Stimulated activated naive CD8-positive, alpha-beta T cell treated with anti-CD3 and anti-CD28 coated beads, Interleukin-15, Interleukin-2, amounts not matched to agents 100 ng/mL and 50 ng/mL, for 24 hours (primary cell): ENCODE data around the gene SGPP2.

Experiments used
- H3K27ac Mint-ChIP-seq: one replicate; pipeline ENCODE4 v1.8.0; 2021; ENCODE audit warnings: mild to moderate bottlenecking, mixed read lengths
- H3K27me3 Mint-ChIP-seq: one replicate; pipeline ENCODE4 v1.8.0; 2021; ENCODE audit warnings: mixed read lengths
- H3K36me3 Mint-ChIP-seq: one replicate; pipeline ENCODE4 v1.8.0; 2021; ENCODE audit warnings: low read depth, mixed read lengths
- H3K4me1 Mint-ChIP-seq: one replicate; pipeline ENCODE4 v1.8.0; 2021; ENCODE audit warnings: low read depth, mixed read lengths
- H3K4me3 Mint-ChIP-seq: one replicate; pipeline ENCODE4 v1.8.0; 2021; ENCODE audit warnings: mild to moderate bottlenecking, mixed read lengths
- H3K9me3 Mint-ChIP-seq: one replicate; pipeline ENCODE4 v1.8.0; 2021; ENCODE audit warnings: mixed read lengths

Gene SGPP2

GRCh38 chr2:222439692-222440091 lies 15.3 kb downstream of the SGPP2 start:
- H3K27me3 Mint-ChIP-seq: peaks cover 4% of the 10 kb centered on the region
- no peaks in the 10 kb centered on the region for H3K4me1 Mint-ChIP-seq
- H3K4me3 Mint-ChIP-seq: no peak overlapping the region
- no peaks in the 10 kb centered on the region for H3K9me3 Mint-ChIP-seq
- H3K36me3 Mint-ChIP-seq: no peaks in the 10 kb centered on the region
- H3K27ac Mint-ChIP-seq: no peak overlapping the region

- Mint-ChIP-seq H3K36me3 (no peaks in the 10 kb centered on the region), H3K4me1 (no peaks in the 10 kb centered on the region), H3K27me3 (peaks cover 7% of the 10 kb centered on the region), H3K27ac (no peak overlapping the region), H3K9me3 (no peaks in the 10 kb centered on the region), H3K4me3 (no peak overlapping the region)
Observed at GRCh38 chr2:222440673-222441422, 16.5 kb downstream of the SGPP2 start.

- Mint-ChIP-seq H3K27ac (no peak overlapping the region), H3K4me3 (no peak overlapping the region), H3K4me1 (no peaks in the 10 kb centered on the region), H3K27me3 (peaks cover 17% of the 10 kb centered on the region), H3K36me3 (no peaks in the 10 kb centered on the region), H3K9me3 (no peaks in the 10 kb centered on the region)
Observed at GRCh38 chr2:222442665-222443064, 18.3 kb downstream of the SGPP2 start.

GRCh38 chr2:222445227-222445626 lies 20.9 kb downstream of the SGPP2 start:
- H3K4me3 Mint-ChIP-seq: no peak overlapping the region
- H3K9me3 Mint-ChIP-seq: no peaks in the 10 kb centered on the region
- no peaks in the 10 kb centered on the region for H3K36me3 Mint-ChIP-seq
- peaks cover 18% of the 10 kb centered on the region for H3K27me3 Mint-ChIP-seq
- no peak overlapping the region for H3K27ac Mint-ChIP-seq
- H3K4me1 Mint-ChIP-seq: no peaks in the 10 kb centered on the region

GRCh38 chr2:222447131-222447530 lies 22.8 kb downstream of the SGPP2 start:
- H3K27ac Mint-ChIP-seq: no peak overlapping the region
- no peaks in the 10 kb centered on the region for H3K36me3 Mint-ChIP-seq
- H3K4me1 Mint-ChIP-seq: no peaks in the 10 kb centered on the region
- no peak overlapping the region for H3K4me3 Mint-ChIP-seq
- peaks cover 21% of the 10 kb centered on the region for H3K27me3 Mint-ChIP-seq
- H3K9me3 Mint-ChIP-seq: no peaks in the 10 kb centered on the region

- peaks cover 21% of the 10 kb centered on the region for H3K27me3 Mint-ChIP-seq
- H3K4me3 Mint-ChIP-seq: no peak overlapping the region
- H3K27ac Mint-ChIP-seq: no peak overlapping the region
- H3K9me3 Mint-ChIP-seq: no peaks in the 10 kb centered on the region
- no peaks in the 10 kb centered on the region for H3K4me1 Mint-ChIP-seq
- no peaks in the 10 kb centered on the region for H3K36me3 Mint-ChIP-seq
Observed at GRCh38 chr2:222448748-222449181, 24.4 kb downstream of the SGPP2 start.

GRCh38 chr2:222450021-222450420 lies 25.7 kb downstream of the SGPP2 start:
- H3K36me3 Mint-ChIP-seq: no peaks in the 10 kb centered on the region
- H3K27ac Mint-ChIP-seq: no peak overlapping the region
- no peaks in the 10 kb centered on the region for H3K4me1 Mint-ChIP-seq
- H3K27me3 Mint-ChIP-seq: peaks cover 17% of the 10 kb centered on the region
- no peak overlapping the region for H3K4me3 Mint-ChIP-seq
- no peaks in the 10 kb centered on the region for H3K9me3 Mint-ChIP-seq

GRCh38 chr2:222451224-222451674 lies 26.9 kb downstream of the SGPP2 start:
- no peaks in the 10 kb centered on the region for H3K4me1 Mint-ChIP-seq
- no peak overlapping the region for H3K4me3 Mint-ChIP-seq
- no peaks in the 10 kb centered on the region for H3K36me3 Mint-ChIP-seq
- no peaks in the 10 kb centered on the region for H3K9me3 Mint-ChIP-seq
- no peak overlapping the region for H3K27ac Mint-ChIP-seq
- H3K27me3 Mint-ChIP-seq: peaks cover 11% of the 10 kb centered on the region

GRCh38 chr2:222452422-222452950 lies 28.1 kb downstream of the SGPP2 start:
- no peaks in the 10 kb centered on the region for H3K9me3 Mint-ChIP-seq
- H3K4me3 Mint-ChIP-seq: no peak overlapping the region
- H3K36me3 Mint-ChIP-seq: no peaks in the 10 kb centered on the region
- H3K27me3 Mint-ChIP-seq: peaks cover 5% of the 10 kb centered on the region
- H3K4me1 Mint-ChIP-seq: no peaks in the 10 kb centered on the region
- no peak overlapping the region for H3K27ac Mint-ChIP-seq

GRCh38 chr2:222456479-222457077 lies 32.2 kb downstream of the SGPP2 start:
- Mint-ChIP-seq H3K4me1 (no peaks in the 10 kb centered on the region), H3K36me3 (no peaks in the 10 kb centered on the region), H3K9me3 (no peaks in the 10 kb centered on the region), H3K4me3 (no peak overlapping the region), H3K27ac (no peak overlapping the region), H3K27me3 (no peaks in the 10 kb centered on the region)

- peaks cover 9% of the 10 kb centered on the region for H3K27me3 Mint-ChIP-seq
- H3K36me3 Mint-ChIP-seq: no peaks in the 10 kb centered on the region
- no peaks in the 10 kb centered on the region for H3K9me3 Mint-ChIP-seq
- no peak overlapping the region for H3K4me3 Mint-ChIP-seq
- no peaks in the 10 kb centered on the region for H3K4me1 Mint-ChIP-seq
- H3K27ac Mint-ChIP-seq: no peak overlapping the region
Observed at GRCh38 chr2:222459983-222460382, 35.6 kb downstream of the SGPP2 start.

GRCh38 chr2:222465746-222466145 lies 41.4 kb downstream of the SGPP2 start:
- no peaks in the 10 kb centered on the region for H3K9me3 Mint-ChIP-seq
- no peaks in the 10 kb centered on the region for H3K36me3 Mint-ChIP-seq
- H3K27me3 Mint-ChIP-seq: peaks cover 19% of the 10 kb centered on the region
- H3K4me3 Mint-ChIP-seq: no peak overlapping the region
- no peak overlapping the region for H3K27ac Mint-ChIP-seq
- no peaks in the 10 kb centered on the region for H3K4me1 Mint-ChIP-seq

- Mint-ChIP-seq H3K36me3 (no peaks in the 10 kb centered on the region), H3K4me3 (no peak overlapping the region), H3K9me3 (no peaks in the 10 kb centered on the region), H3K27me3 (peaks cover 11% of the 10 kb centered on the region), H3K4me1 (no peaks in the 10 kb centered on the region), H3K27ac (no peak overlapping the region)
Observed at GRCh38 chr2:222468346-222468745, 44.0 kb downstream of the SGPP2 start.

GRCh38 chr2:222470802-222471468 lies 46.6 kb downstream of the SGPP2 start:
- no peaks in the 10 kb centered on the region for H3K4me1 Mint-ChIP-seq
- H3K27ac Mint-ChIP-seq: no peak overlapping the region
- H3K36me3 Mint-ChIP-seq: no peaks in the 10 kb centered on the region
- no peak overlapping the region for H3K4me3 Mint-ChIP-seq
- peaks cover 11% of the 10 kb centered on the region for H3K27me3 Mint-ChIP-seq
- H3K9me3 Mint-ChIP-seq: no peaks in the 10 kb centered on the region

GRCh38 chr2:222477962-222478608 lies 53.7 kb downstream of the SGPP2 start:
- Mint-ChIP-seq H3K4me1 (no peaks in the 10 kb centered on the region), H3K36me3 (no peaks in the 10 kb centered on the region), H3K4me3 (no peak overlapping the region), H3K9me3 (no peaks in the 10 kb centered on the region), H3K27me3 (peaks cover 3% of the 10 kb centered on the region), H3K27ac (no peak overlapping the region)
